T-helper 9 cell (primary cell): ENCODE data around the gene CEACAM1.
"Not testable (repeated sequence)": the region's sequence is repeated elsewhere in the genome, so short reads cannot be mapped to it uniquely, and the experiment has no call there.

ENCODE experiments used
- DNase-seq: peaks from one replicate; pipeline ENCODE4 v3.0.0-alpha.2; 2020
- total RNA-seq, 2 donors: gene quantifications; one replicate each; lab custom pipeline; 2026; lab: John Stamatoyannopoulos, UW

Gene CEACAM1
- total RNA-seq: 1.4 to 10.9 reads per million in 2 donors

DNA sequence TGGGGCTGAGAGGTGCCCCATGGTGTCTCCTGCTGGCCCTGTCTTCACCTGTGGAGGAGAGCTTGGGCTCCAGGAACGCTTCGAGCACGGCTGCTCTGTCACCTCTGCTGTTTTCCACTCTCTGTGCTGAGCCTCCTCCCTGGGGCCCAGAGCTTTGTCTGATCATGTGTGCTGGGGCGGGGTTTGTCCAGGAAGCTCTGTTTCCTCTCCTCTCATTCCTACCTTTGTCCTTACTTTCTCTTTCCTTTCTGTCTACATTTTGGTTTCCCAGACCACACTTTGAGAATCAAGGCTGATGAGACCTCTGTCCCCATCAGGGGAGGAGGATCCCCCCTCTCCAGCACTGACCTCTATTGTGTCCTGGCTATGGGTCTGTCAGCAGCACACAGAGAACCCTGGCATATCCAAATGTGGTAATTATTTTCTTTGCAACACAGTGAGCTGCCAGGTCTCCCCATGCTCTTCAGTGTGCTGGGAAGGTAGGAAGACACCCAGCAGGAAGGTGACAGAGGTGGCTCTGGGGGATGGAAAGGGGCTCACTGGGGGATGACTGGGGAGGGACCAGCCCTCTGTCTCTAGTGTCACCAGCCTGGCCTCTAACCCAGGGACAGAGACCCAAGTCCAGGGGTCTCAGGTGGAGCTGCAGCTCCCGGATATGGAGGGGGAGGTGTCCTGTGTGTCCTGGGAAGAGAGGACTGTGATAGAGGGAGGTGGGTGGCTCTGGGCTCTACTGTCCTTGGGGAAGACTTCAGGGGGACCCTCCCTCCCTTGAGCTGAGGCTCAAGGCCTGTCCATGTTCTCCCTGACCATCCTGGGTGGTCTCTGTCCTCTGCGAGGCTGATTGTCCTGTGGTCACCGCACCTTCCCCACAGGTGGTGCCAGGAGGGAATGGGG, at the start of gene CEACAM1:
Gene CEACAM1, minus strand, starts transcription at position 128 of the 894 bp plus-strand sequence. Its CDS starts 107 bp downstream, at position 21.
- peak; percentile 28 for DNase-seq

DNA sequence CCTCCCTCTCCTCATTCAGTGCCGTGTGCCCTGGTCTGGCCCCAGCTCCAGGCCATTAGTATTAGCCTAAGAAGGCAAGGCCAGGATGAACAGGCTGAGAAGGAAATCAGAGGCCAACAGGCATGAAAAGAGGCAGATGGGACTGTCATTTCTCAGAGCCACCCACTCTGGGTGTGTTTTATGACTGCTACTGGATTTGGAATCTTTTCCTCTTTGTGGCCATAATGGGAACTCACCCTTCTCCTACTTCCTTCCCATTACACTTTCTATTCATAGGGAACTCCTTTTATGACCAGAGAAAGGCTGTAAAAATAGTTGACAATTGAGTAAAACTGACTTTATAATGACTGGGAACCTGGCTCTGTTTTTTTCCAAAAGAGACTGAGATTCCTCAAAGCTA, 48.7 kb upstream of the CEACAM1 start:
- DNase-seq: no peak

DNA sequence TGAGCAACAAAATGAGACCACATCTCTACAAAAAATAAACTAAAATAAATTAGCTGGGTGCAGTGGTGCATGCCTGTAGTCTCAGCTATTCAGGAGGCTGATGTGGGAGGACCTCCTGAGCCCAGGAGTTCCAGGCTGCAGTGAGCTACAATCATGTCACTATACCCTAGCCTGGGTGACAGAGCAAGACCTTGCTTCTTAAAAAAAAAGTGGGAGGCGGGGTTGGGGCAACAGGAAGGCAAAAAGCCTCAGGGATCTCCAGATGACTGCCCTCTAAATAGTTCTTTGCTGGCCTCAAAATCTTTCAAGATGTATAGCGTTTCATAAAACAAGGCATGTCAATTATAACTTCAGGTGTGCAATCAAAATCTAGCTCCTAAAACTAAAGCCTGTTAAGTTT, 48.0 kb upstream of the CEACAM1 start:
- DNase-seq: no peak

DNA sequence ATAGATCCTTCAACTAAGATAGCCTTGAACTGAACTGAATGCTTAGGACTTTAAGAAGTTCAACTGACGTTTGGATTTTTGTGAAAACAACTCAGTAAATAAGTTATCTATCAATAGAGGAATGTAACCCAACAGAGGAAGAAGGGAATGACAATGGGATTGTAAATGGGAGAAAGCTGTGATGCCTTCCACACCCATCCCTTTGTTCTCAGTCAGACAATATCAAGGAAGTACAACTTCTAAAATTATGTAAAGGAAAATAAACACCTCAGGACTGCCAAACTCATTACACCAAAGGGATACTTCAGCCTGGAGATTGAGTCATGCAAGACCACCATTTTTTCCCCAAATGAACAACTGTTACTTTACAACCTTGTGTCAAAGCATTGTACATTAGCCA, 45.4 kb upstream of the CEACAM1 start:
- no peak for DNase-seq

DNA sequence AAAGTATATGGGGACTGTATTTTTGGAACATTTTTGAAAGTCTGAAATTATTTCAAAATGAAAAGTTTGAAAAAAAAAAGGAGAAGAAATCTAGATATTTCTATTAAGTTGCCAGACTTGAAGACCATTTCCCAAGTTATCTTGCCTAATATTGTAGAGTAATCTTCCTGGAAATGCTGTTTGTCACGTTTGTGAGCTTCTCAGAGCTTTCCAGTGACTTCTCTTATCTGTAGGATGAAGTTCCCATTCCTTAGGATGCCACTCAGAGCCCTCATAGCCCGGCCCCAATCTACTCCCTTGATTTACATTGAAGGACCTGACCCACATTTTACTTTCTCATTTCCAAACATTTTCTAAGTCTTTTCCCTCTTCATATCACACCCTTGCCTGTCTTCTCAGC, 42.8 kb upstream of the CEACAM1 start:
- DNase-seq: no peak

DNA sequence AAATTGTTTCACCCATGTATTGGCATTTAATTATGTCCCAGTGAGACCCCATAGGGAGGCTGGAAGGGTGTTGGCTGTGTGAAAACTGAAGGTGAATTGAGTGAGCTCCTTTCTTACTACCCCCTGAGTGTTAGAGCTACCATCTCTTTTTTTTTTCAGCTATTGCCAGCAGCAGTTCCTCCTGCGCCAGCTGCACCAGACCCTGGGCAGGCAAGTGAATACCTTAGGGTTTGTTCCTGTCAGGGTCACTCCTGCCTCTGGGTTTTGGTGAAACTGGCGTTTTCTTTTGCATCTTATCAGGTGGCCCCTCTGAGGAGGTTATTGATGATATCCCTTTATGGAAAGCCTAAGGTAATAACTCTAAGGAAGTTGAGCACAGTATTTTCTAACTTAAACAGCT, 40.9 kb upstream of the CEACAM1 start:
- DNase-seq: no peak

DNA sequence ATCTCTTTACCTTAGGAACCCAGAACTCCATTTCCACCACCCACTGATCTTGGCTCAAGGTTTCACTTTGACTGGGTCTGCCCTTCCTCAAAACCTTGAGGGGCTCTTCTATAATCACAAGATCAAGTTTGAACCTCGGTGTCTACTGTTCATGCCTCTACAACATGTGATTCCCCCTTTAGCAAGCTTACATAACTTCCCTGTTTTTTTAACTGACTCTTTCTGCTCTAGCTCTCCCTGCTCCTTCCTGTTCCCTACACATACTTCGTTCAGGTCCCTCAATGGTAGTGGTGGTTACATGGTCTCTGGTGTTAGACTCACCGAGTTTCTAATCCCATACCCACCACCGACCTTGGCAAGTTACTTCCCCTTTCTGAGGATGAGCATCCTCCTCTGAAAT, 39.7 kb upstream of the CEACAM1 start:
- no peak for DNase-seq

DNA sequence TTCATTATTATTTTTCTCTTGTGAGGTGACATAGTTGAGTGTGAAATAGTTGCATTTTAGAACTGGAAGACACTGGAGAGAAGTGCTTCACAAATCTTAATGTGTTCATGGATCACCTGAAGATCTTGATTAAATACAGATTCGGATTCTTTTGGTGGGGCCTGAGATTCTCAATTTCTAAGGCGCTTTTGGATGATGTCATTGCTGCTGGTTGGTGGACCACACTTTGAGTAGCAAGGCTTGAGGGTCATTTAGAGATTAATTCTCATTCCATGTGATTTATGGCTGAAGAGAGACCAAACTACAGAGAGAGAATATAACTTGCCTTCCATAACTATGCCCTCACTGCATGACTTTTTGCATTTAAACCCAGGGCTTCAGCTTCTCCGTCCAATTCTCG, 39.3 kb upstream of the CEACAM1 start:
- no peak for DNase-seq

DNA sequence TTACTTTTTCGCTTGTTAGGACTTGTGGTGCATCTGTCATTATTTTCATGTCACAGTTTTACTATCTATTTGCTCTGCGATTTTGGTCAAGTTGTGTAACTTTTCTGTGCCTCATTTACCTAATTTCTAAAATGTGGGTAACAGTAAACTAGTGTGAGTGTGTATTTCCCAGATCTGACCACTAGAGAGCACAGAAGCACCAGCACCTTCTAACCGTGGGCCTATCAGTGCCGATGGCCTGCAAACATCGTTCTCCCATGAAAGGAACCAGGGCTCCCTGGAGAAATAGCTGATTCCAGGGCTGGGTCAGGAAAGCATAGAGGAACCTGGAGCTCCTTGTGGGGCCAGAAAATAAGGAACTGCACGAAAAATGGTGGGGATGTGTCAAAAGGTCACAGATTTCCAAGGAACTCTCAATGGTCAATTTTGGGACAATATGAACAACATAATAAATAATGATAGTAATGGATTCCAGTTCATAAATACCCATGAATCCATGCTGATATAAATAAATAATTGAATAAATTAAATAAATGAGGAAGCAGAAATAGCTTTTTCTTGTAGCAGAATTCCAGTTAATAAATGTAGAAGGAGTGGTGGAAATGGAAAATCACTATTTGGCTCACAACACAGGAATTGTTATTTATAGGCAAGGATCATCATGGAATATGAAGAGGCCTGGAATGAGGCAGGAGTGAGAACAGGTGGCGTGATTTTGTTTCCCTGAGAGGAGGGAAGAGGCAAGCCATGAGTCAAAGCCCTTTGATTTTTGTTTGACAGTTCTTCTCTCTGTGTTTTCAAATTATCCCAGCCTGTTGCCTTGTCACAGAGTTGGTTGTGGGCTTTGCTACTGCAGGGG, 35.3 kb upstream of the CEACAM1 start:
- no peak for DNase-seq

DNA sequence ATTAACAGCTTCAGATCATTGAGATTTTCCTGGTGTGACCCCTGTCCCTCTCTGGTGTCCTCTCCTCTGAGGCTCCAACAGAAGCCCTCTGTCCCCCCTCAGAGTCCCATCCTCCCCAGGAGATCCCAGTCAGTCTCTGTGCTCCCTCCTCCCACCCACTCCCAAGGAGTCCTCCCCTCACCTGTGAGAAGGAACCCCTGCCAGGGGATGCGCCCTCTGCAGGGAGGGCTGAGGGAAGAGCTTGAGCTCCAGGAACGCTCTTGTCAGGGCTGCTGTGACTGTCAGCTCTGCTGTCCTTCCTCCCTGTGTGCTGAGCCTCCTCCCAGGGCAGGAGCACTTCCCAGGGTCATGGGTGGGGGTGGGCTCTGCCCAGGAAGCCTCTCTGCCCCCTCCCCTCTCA, 33.2 kb upstream of the CEACAM1 start:
- DNase-seq: no peak

DNA sequence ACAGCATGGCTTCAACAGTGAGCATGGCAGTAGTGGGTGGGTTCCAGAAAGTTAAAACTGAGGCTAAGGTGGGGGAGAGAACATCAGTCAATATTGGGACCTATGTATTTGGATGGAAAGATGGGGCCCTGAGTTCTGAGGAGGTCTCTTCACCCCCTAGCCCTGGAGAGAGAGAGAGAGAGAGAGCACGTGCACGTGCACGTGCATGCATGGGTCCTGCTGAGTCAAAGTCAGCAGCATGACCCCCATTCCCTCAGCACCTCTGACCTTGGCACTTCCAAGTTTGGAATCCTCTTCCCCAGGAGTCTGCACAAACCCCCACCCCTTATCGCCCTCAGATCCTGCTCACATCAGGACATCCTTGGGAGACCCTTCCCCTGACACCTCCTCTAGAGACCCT, 32.5 kb upstream of the CEACAM1 start:
- no peak for DNase-seq

DNA sequence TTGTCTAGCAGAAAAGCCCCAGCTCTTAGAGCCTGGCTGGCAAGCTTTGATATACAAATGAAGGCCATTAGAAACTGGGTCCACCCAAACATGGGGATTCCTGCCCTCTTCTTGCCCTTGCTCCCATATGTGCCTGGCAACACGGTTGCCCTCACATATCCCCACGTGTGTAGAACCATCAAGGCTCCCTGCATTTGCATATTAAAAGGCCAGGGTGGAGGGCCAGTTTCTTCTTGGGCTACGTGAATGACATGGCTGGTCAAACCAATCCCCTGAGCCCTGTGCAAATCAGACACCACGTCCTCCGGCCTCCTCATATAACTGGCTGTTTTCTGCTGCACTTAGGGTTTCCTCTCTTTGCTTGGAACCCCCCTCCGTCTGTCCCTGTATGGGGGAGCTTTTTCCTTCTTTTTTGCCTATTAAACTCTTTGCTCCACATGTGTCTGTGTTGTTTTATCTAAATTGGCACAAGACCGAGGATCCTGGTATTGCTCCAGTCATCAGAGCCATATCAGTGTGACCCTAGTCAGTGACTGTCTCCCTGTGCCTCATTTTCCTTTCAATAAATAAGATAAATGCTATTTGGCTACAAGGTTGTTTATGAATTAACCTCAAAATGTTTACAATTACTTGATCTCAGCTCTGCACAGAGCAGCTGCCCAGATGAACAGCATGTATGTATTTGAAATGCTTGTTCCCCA, 30.3 kb upstream of the CEACAM1 start:
- DNase-seq: no peak

DNA sequence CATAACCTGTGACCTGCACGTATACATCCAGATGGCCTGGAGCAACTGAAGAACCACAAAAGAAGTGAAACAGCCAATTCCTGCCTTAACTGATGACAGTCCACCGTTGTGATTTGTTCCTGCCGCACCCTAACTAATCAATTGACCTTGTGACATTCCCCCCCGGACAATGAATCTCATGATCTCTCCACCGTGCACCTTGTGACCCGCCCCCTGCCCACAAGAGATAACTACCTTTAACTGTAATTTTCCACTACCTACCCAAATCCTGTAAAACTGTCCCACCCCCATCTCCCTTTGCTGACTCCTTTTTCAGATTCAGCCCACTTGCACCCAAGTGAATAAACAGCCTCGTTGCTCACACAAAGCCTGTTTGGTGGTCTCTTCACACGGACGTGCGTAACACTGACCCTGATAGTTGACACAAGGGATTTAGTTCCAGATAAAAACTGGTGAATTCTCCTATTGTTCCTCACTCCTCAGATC, 29.1 kb upstream of the CEACAM1 start:
- DNase-seq: not testable (repeated sequence)

DNA sequence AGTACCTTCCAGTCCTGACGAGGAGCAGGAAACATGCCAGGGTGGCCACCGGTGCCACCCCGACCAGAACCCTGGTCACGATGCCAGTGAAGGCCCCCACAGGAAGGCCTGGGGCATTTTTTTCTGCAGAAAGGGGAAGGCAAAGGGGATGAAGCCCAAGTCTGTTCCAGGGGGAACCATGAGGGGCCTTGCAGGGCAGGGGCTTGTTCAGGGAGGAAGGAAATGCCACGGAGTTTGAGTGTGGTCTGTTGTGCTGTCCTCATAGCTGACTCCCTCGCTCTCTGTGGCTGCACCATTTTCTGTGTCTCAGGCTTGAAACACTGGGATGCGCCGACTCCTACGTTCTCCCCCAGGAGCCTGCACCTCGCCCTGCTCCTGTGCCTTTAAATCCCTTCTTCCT, 27.5 kb upstream of the CEACAM1 start:
- no peak for DNase-seq

DNA sequence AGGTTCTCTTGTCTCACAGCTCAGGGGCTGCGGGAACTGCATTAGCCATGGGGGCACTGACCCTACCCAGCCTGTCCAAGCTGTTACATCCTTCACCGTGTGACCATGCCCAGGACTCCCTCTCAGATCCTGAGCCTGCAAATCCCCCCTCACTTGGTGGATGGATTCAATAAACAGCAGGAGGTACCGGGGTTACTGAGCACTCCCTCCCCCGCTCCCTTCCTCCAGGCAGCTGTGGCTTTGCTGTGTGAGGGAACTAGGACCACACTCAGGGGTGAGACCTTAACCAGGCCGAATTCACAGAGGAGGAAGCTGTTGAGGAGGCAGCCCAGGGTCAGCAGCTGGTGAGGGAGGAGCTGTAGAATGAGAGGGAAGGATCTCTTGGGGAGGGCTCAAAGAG, 27.0 kb upstream of the CEACAM1 start:
- no peak for DNase-seq

DNA sequence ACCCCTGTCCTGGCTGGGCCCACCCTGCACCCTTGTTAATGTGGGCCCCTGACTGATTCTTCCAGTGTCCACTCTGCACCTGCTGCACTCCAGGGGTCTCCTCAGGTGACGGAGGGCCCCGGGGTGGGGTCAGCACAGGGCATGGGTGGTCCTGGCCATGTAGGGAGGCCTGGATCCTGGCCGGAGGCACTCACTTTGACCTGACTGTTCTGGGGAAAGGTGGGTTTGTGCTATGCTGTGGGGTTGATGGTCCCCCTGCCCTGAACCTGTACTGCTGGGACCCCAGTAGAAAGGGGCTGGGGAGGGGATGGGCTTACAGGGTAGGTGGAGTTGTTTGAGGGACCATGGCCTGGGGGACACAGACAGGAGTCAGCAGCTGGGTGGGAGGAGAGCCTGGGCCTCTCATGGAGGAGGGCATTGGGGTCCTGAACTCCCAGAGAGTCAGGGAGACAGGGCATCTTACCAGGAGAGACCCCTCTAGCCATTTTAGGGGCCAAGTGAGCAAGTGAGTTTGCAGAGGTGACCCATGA, 25.8 kb upstream of the CEACAM1 start:
- DNase-seq: no peak

DNA sequence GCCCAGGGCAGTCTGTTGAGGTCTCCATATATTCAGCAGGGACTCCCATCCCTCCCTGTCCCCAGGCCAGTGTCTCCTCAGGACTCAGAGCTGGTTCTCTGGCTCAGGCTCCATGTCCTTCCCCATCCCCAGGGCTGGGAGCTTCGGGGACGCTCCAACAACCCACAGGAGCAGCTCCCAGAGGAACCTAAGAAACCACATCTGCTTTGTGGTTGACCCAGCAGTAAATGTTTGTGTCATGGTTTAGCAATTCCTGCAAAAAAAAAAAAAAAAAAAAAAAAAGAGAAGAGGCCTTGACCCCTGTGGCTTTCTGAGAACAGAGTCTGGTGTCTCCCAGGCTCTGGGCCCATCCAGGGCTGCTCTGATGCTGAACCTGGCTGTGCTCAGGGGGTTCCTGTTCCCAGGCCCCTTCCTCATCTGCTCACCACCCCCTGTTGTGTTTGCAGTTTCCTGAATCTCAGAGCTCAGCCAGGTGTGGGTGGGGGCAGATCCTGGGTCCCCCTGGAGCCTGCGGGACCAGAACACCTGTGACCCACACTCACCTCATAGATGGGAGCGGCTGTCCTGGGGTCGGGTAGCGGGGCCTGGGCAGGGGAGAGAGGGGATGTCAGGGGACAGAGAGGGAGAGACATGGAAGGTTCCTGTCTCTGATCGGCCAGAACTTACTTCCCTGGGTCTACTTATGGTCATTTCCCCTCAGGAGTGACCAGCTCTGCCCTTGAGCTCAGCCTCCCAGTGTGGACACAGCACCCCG, 25.2 kb upstream of the CEACAM1 start:
- DNase-seq: no peak

DNA sequence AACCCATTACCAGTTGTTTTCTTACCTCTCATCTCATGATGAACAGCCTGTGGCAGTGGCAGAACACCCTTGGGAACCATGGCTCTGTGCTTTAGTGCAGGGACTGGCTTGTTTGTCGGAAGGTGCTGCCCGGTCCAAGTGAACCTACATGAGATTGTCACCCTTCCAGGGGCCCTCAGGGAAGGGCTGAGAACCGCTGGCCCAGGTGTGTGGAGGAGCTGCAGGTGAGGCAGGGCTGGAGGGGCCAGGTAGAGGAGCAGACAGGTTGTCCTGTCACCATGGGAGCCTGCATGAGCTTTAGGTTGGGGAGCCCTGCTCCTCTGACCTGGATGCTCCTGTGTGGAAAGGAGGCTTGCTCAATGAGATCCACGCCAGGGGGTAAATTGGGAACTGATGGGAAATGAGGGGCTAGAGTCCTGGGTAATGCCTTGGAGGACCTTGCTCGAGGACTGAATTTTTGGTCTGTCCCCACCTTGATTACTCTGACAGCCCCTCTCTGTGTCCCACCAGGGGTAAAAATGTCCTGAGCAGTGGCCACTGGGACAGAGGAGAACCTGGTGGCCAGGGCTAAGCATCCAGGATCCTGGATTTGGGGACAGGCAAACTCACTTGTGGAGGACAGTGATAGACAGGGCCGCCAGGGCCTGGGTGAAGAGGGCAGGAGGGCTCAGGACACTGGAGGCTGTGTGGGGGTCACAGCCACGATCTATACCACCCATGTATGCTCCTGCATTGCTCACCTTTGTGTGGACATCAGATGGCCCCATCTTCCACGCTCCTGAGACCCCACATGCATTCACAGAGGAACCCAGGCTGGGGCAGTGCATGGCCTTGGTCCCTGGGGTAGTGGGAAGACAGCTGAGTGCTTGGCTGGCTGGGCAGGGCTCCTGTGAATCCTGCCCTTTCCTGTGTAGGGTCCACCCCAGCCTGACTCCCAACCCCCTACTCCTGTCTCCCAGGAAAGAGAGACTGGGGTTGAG, 24.1 kb upstream of the CEACAM1 start:
- DNase-seq: no peak

DNA sequence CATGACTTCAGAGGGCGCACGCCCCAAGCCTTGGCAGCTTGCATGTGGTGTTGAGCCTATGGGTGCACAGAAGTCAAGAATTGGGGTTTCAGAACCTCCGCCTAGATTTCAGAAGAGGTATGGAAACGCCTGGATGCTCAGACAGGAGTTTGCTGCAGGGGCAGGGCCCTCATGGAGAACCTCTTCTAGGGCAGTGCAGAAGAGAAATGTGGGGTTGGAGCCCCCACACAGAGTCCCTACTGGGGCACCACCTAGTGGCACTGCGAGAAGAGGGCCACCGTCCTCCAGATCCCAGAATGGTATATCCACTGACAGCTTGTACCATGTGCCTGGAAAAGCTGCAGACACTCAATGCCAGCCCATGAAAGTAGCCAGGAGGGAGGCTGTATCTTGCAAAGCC, 22.2 kb upstream of the CEACAM1 start:
- not testable (repeated sequence) for DNase-seq

DNA sequence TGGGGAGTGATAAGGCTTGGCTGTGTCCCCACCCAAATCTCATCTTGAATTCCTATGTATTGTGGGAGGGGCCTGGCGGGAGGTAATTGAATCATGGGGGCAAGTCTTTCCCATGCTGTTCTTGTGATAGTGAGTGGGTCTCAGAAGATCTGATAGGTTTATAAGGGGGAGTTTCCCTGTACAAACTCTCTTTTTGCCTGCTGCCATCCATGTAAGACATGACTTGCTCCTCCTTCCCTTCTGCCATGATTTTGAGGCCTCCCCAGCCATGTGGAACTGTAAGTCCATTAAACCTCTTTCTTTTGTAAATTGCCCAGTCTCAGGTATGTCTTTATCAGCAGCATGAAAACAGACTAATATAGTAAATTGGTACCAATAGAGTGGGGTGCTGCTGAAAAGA, 20.8 kb upstream of the CEACAM1 start:
- not testable (repeated sequence) for DNase-seq

DNA sequence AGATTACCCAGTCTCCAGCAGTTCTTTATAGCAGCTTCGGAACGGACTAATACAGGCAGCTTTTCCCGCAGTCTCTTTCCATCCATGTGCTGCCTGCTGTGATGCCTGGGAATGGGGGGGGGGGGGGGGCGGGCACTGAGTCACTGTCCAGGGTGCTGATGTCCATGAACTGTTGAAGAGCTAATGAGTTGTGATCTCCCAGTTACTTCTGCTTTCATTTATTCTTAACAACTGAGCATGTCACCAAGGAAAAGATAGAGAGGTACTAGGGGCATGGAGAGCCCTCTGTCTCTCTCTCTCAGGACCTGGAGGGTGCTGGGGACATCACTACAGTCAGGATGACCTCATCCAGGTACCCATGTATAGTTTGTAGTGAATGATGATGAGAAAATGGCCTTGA, 20.3 kb upstream of the CEACAM1 start:
- DNase-seq: no peak
